ENCODE data around the gene GGA3.

DNA sequence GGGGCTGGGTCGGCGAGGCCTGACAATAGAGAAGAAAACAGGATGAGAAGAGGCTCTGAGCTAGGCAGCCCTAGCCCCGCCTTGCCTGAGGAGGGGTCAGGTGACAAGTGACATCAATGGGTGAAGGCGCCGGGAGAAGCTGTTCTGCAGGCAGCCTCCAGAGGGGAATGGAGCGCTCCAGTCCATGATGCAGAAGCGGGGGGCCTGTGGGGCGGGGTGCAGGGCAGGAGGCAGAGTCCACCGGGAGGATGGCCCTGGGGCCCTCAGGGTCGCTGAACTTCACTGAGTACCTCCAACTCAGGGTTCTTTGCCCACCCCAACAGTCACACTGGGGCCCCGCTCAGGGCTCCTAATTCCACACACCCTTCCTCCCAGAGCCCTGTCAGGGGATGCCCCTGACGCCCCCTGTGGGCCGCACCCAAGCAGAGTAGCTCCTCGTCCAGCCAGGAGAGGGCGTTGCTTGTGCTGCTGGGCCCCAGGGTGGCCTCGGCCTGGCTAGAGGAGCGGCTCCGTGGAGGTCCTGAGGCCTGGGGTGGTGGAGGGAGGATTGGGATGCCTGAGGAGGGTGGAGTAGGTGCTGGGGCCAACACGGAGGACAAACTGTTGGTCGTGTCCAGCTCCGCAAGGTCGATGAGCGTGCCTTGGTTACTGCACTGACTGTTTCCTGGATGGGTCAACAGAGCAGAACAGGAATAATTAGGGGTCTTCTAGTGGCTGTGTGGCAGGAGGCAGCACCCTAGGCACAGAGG is 20.8 kb downstream of the GGA3 start:
- TF ChIP-seq POLR2AphosphoS5 (IDR thresholded peaks at IDR 0.05; ENCODE audit: low read depth, low read length) (no peak), TAF1 (IDR thresholded peaks at IDR 0.05; ENCODE audit: low read depth, low read length) (no peak), POLR2A (IDR thresholded peaks at IDR 0.05; ENCODE audit: low read depth, low read length) (no peak), SPI1 (IDR thresholded peaks at IDR 0.05; ENCODE audit: low read depth, low read length) (no peak), PAX5 (IDR thresholded peaks at IDR 0.05; ENCODE audit: insufficient read depth, low read length, severe bottlenecking) (no peak)

All from GM12891 (cell line).